CD4-positive, alpha-beta T cell treated with Interleukin-15 for 1 hour (primary cell): ENCODE data around the gene MARF1.
"Not testable (repeated sequence)": the region's sequence is repeated elsewhere in the genome, so short reads cannot be mapped to it uniquely, and the experiment has no call there.

ENCODE experiments used
- DNase-seq: peaks from one replicate; pipeline ENCODE4 v3.0.0-alpha.2; 2020

Gene MARF1

GRCh38 chr16:15566095-15566494 lies 76.9 kb downstream of the MARF1 start:
- no peak for DNase-seq

GRCh38 chr16:15564604-15565339 lies 78.2 kb downstream of the MARF1 start:
- no peak for DNase-seq

DNA sequence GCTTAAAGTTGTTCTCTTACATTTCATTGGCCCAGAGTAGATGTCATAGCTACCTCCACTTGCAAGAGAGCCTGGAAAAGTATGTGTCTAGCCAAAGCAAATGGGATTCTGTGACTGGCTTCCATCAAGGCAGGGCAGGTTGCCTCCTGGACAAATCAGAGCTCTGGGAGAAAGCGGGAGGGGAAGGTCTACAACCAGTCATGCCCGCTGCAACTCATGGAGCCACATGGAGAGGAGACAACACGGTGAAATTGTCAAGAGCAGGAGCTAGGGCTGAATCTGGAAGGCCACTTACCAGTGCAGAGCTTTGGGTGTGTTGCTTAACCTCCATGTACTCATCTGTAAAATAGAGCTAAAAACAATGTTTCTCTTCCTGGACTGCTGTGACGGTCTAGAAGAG lies 83.8 kb downstream of the MARF1 start:
- no peak for DNase-seq

DNA sequence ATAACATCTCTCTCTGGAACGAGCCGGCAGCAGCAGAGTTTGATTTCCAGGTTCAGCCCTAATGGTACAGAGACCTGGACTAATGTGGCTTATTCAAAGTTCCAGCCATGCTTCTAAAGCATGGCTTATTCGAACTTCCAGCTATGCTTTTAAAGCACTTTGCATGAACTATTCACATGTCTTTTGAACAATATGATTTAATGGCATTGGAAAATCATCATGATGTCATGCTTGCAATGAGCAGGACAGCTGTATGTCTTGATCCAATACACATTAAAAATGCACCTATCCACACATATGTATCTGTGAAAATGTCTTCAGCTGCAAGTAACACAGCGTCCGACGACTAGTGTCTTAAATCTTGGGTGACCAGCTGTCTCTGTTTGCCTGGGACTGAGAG lies 85.7 kb downstream of the MARF1 start:
- DNase-seq, result no peak

DNA sequence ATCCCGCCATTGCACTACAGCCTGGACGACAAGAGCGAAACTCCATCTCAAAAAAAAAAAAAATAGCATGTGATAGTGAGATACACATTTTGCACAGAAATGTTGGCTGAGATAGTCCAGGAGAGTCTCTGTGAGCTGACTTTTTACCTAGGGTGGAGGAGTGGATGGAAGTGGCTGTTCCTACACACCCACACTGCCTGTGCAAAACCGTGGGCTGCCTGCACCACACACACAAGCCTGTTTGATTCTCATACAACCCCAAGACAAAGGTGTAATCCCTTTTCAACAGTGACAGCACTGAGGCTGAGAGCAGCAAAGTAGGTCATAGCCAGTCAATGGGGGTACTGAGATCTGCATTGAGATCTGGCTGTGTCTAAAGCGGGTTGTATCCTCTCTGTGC lies 86.8 kb downstream of the MARF1 start:
- no peak for DNase-seq

DNA sequence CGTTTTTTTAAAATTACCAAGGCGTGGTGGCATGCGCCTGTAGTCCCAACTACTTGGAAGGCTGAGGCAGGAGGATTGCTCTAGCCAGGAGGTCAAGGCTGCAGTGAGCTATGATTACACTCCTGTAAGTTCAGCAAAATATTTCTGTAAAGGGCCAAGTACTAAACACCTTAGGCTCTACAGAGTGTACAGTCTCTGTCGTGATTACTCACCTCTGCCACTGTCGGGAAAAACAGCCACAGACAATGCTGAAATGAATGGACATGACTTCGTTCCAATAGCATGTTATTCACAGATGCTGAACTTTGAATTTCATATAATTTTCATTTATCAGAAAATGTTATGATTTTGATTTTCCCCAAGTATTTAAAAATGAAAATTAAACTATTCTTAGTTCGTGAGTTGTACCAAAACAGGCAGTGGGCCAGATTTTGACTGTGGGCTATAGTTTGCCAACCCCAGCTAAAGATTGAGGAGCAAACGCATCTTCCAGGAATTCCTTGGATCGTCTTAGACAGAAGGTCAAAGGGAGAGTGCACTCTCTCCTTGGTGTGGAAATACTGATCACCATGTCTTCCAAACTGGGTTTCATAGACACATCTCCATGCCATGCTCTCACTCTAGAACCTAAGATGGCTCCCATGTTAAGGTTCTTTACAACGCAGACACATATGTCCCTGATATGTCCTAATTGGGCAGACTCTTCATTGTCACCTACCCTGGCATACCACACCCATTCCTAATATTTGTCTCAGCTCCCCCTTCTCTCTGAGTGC lies 89.5 kb downstream of the MARF1 start:
- DNase-seq, result no peak

- no peak for DNase-seq
Measured at GRCh38 chr16:15552507-15552906, 90.4 kb downstream of the MARF1 start.

GRCh38 chr16:15548482-15548891 lies 94.5 kb downstream of the MARF1 start:
- DNase-seq, result no peak

- no peak for DNase-seq
Measured at GRCh38 chr16:15547768-15548096, 95.2 kb downstream of the MARF1 start.

DNA sequence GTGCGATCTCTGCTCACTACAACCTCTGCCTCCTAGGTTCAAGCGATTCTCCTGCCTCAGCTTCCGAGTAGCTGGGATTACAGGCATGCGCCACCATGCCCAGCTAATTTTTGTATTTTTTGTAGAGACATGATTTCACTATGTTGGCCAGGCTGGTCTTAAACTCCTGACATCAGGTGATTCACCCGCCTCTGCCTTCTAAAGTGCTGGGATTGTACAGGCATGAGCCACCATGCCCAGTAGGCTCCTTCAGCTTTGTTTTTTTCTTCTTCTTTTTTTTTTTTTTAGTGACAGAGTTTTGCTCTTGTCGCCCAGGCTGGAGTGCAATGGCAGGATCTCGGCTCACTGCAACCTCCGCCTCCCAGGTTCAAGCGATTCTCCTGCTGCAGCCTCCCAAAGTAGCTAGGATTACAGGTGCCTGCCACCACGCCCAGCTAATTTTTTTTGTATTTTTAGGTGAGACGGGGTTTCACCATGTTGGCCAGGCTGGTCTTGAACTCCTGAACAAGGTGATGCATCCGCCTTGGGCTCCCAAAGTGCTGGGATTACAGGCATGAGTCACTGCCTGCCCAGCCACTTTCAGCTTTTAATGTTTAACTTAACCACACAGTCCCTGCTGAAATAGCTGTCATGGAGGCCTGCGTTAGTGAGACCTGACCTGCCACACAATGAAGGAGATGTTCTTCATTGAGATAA lies 95.7 kb downstream of the MARF1 start:
- not testable (repeated sequence) for DNase-seq

DNA sequence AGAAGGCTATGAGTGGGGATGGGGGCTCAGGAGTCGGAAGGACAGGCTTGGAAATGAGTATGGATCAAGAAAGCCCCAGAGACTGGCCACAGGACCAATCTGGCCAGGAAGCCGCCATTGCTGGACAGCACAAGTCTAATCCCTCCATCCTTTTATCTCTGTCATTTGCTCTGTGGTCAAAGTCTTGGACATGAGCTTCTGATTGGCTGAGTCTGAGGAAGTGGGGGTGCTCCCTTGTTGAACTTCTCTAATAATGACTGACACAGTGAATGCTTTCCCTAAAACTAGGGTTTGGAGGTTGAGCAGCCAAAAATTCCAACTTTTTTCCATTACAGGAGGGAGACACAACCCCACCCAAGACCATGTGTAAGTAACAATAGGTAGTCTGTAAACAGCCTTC lies 97.4 kb downstream of the MARF1 start:
- no peak for DNase-seq

- no peak for DNase-seq
Measured at GRCh38 chr16:15544405-15544804, 98.5 kb downstream of the MARF1 start.
